NCI-H1436 (cell line): ENCODE measurements around the gene FAM217B.
A peak's percentile ranks its signal among the peaks of the same experiment; 100 is the strongest.

ENCODE experiments used
- DNase-seq: peaks from one replicate; lab custom pipeline; 2025; lab: John Stamatoyannopoulos, UW

The FAM217B gene

GRCh38 chr20:59940129-59940955 lies at the start of gene FAM217B, which contains the start of gene PPP1R3D:
TSS of gene FAM217B (plus strand) at chr20:59940389. CDS start at chr20:59943944, 3,555 bp downstream.
TSS of gene PPP1R3D (minus strand) at chr20:59940305. CDS start at chr20:59939931, 374 bp downstream.
- peak; percentile 74 for DNase-seq

- DNase-seq, result no peak
Observed at GRCh38 chr20:59891581-59891980, 48.6 kb upstream of the FAM217B start.

GRCh38 chr20:59895908-59896307 lies 44.3 kb upstream of the FAM217B start:
- DNase-seq, result no peak

- no peak for DNase-seq
Observed at GRCh38 chr20:59902470-59902869, 37.7 kb upstream of the FAM217B start.

GRCh38 chr20:59903621-59904020 lies 36.6 kb upstream of the FAM217B start:
- DNase-seq, result no peak

- DNase-seq, result no peak
Observed at GRCh38 chr20:59908855-59909254, 31.3 kb upstream of the FAM217B start.

- no peak for DNase-seq
Observed at GRCh38 chr20:59911041-59911440, 29.1 kb upstream of the FAM217B start.

GRCh38 chr20:59912609-59913008 lies 27.6 kb upstream of the FAM217B start:
- DNase-seq, result no peak

- DNase-seq, result no peak
Observed at GRCh38 chr20:59920944-59921343, 19.2 kb upstream of the FAM217B start.

- DNase-seq, result no peak
Observed at GRCh38 chr20:59923514-59923913, 16.7 kb upstream of the FAM217B start.

- DNase-seq, result no peak
Observed at GRCh38 chr20:59925359-59925758, 14.8 kb upstream of the FAM217B start.

GRCh38 chr20:59925899-59926298 lies 14.3 kb upstream of the FAM217B start:
- no peak for DNase-seq

GRCh38 chr20:59931511-59932312 lies 8.5 kb upstream of the FAM217B start:
- no peak for DNase-seq

- DNase-seq, result no peak
Observed at GRCh38 chr20:59932616-59933295, 7.4 kb upstream of the FAM217B start.

GRCh38 chr20:59933296-59933848 lies 6.8 kb upstream of the FAM217B start, which contains the start of gene SYCP2:
TSS of gene SYCP2 (minus strand) at chr20:59933637. CDS start at chr20:59922413, 11,224 bp downstream.
- DNase-seq, result no peak

- DNase-seq, result peak; percentile 58
Observed at GRCh38 chr20:59933849-59934585, 6.2 kb upstream of the FAM217B start.

GRCh38 chr20:59935457-59936185 lies 4.6 kb upstream of the FAM217B start:
- DNase-seq, result no peak

GRCh38 chr20:59936409-59936808 lies 3.8 kb upstream of the FAM217B start:
- no peak for DNase-seq

GRCh38 chr20:59937150-59937549 lies 3.0 kb upstream of the FAM217B start:
- DNase-seq, result no peak

- no peak for DNase-seq
Observed at GRCh38 chr20:59938221-59938620, 2.0 kb upstream of the FAM217B start.

GRCh38 chr20:59938696-59939051 lies 1.5 kb upstream of the FAM217B start:
- no peak for DNase-seq
